H1 (cell line): ENCODE measurements around the gene SGK1. TPM values are rescaled to one million over a fixed set of nuclear protein-coding genes. Genes with fewer than 3 reads are reported as not detected.
A peak's percentile ranks its signal among the peaks of the same experiment; 100 is the strongest.

Experiments used
- ASH2L ChIP-seq: fragments of 200-600, 300-600 bp; sonication (generic); IDR thresholded peaks from one replicate; pipeline ENCODE4 v1.7.1; 2017; ENCODE audit warnings: low read length
- CTBP2 ChIP-seq: IDR thresholded peaks from 2 replicates; pipeline ENCODE4 v1.7.0; 2011; ENCODE audit warnings: borderline replicate concordance, mild to moderate bottlenecking, moderate library complexity, mixed read lengths, low read length; ENCODE audit not compliant: insufficient read depth, insufficient read length
- GTF2F1 ChIP-seq: IDR thresholded peaks from 2 replicates; pipeline ENCODE4 v1.6.1; 2012; ENCODE audit warnings: low read depth, low read length, improper control_type of control experiment, borderline replicate concordance
- HDAC2 ChIP-seq, 2 experiments: fragments of 300-600 bp in 1 of 2; sonication (generic) in 1 of 2; IDR thresholded peaks; 2 replicates each; pipeline ENCODE4 v1.6.1; 2011 to 2012; ENCODE audit warnings: low read depth in 2 of 2, low read length in 2 of 2, mild to moderate bottlenecking in 2 of 2, moderate library complexity in 2 of 2, borderline replicate concordance in 1 of 2, inconsistent platforms in 1 of 2
- KDM5A ChIP-seq: fragments of 200-600 bp; IDR thresholded peaks from 2 replicates; pipeline ENCODE4 v1.7.1; 2012; ENCODE audit warnings: mild to moderate bottlenecking, low read length, inconsistent platforms, mixed read lengths
- MAFK ChIP-seq: IDR thresholded peaks from 2 replicates; pipeline ENCODE4 v1.6.1; 2012; ENCODE audit warnings: low read depth, mild to moderate bottlenecking, improper control_type of control experiment, low read length
- NANOG ChIP-seq: IDR thresholded peaks from 2 replicates; pipeline ENCODE4 v1.6.1; 2011; ENCODE audit warnings: low read length, low read depth, mild to moderate bottlenecking, inconsistent platforms; ENCODE audit not compliant: insufficient read depth, poor library complexity, severe bottlenecking
- NRF1 ChIP-seq: IDR thresholded peaks from 2 replicates; pipeline ENCODE4 v1.6.1; 2011; ENCODE audit warnings: mild to moderate bottlenecking, low read depth, low read length, improper control_type of control experiment
- PHF8 ChIP-seq: fragments of 200-600 bp; sonication (generic); conservative IDR thresholded peaks from 2 replicates; pipeline ENCODE4 v1.7.1; 2012; ENCODE audit warnings: low read depth, mild to moderate bottlenecking, inconsistent platforms, low read length, moderate library complexity
- POLR2A ChIP-seq, 2 experiments: IDR thresholded peaks; 1 replicate in 1 of 2; 2 replicates in 1 of 2; pipeline ENCODE4 v1.6.1; 2011; ENCODE audit warnings: low read depth in 2 of 2, low read length in 2 of 2, mild to moderate bottlenecking in 2 of 2; ENCODE audit errors: control extremely low read depth in 1 of 2
- POU5F1 ChIP-seq: IDR thresholded peaks from 2 replicates; pipeline ENCODE4 v1.6.1; 2011; ENCODE audit warnings: low read depth, mild to moderate bottlenecking, low read length, moderate library complexity
- RAD21 ChIP-seq, 2 experiments: IDR thresholded peaks in 1 of 2; conservative IDR thresholded peaks in 1 of 2; 2 replicates each; pipeline ENCODE4 v1.6.1; 2011; ENCODE audit warnings: low read depth in 2 of 2, low read length in 2 of 2, improper control_type of control experiment in 1 of 2, inconsistent platforms in 1 of 2, mild to moderate bottlenecking in 1 of 2, moderate library complexity in 1 of 2
- RFX5 ChIP-seq: IDR thresholded peaks from 2 replicates; pipeline ENCODE4 v1.6.1; 2011; ENCODE audit warnings: low read depth, low read length, improper control_type of control experiment, borderline replicate concordance
- RXRA ChIP-seq: IDR thresholded peaks from 2 replicates; pipeline ENCODE4 v1.6.1; 2011; ENCODE audit warnings: low read depth, mild to moderate bottlenecking, low read length, moderate library complexity; ENCODE audit not compliant: insufficient read depth
- SIX5 ChIP-seq: IDR thresholded peaks from 2 replicates; pipeline ENCODE4 v1.6.1; 2011; ENCODE audit warnings: mild to moderate bottlenecking, low read depth, low read length
- SP1 ChIP-seq: IDR thresholded peaks from 2 replicates; pipeline ENCODE4 v1.6.1; 2011; ENCODE audit warnings: low read depth, low read length
- SP2 ChIP-seq: IDR thresholded peaks from 2 replicates; pipeline ENCODE4 v1.6.1; 2012; ENCODE audit warnings: mild to moderate bottlenecking, low read length, inconsistent platforms
- SP4 ChIP-seq: IDR thresholded peaks from 2 replicates; pipeline ENCODE4 v1.6.1; 2012; ENCODE audit warnings: low read length, inconsistent platforms
- SRF ChIP-seq: IDR thresholded peaks from 2 replicates; pipeline ENCODE4 v1.6.1; 2011; ENCODE audit warnings: mild to moderate bottlenecking, low read depth, low read length, moderate library complexity
- SUZ12 ChIP-seq: fragments of 200-600 bp; sonication (generic); IDR thresholded peaks from 2 replicates; pipeline ENCODE4 v1.6.1; 2012; ENCODE audit warnings: mild to moderate bottlenecking, inconsistent platforms, low read length, moderate library complexity, mixed read lengths
- TAF7 ChIP-seq: optimal IDR thresholded peaks from 2 replicates; pipeline ENCODE3; 2011; ENCODE audit warnings: low read depth, mild to moderate bottlenecking, inconsistent platforms, low read length, moderate library complexity, borderline replicate concordance
- TBP ChIP-seq: IDR thresholded peaks from 2 replicates; pipeline ENCODE4 v1.6.1; 2011; ENCODE audit warnings: low read depth, low read length, improper control_type of control experiment
- TCF12 ChIP-seq: IDR thresholded peaks from 2 replicates; pipeline ENCODE4 v1.6.1; 2011; ENCODE audit warnings: low read depth, mild to moderate bottlenecking, low read length
- YY1 ChIP-seq: IDR thresholded peaks from 2 replicates; pipeline ENCODE4 v1.6.1; 2011; ENCODE audit warnings: low read depth, mild to moderate bottlenecking, low read length
- ZNF274 ChIP-seq: IDR thresholded peaks from 2 replicates; pipeline ENCODE4 v1.7.0; 2012; ENCODE audit warnings: low read length, borderline replicate concordance; ENCODE audit errors: extremely low read depth
- polyA plus RNA-seq, 7 experiments: library from polyadenylated mRNA; depleted of rRNA in 3 of 7; stranded (reverse) in 5 of 7; unstranded in 2 of 7; fragments of >200 nt in 5 of 7; fragments of 200-250 nt in 2 of 7; gene quantifications; 1 replicate in 5 of 7; 2 replicates in 1 of 7; 4 replicates in 1 of 7; pipeline versions ENCODE4 v1.2.1 to v1.2.3, GENCODE V29; 2011 to 2013; ENCODE audit warnings: missing spikeins in 2 of 7, mixed read lengths in 2 of 7
- total RNA-seq: library from RNA; stranded (reverse); fragmentation: NEBNext Ultra II Directional; extraction: Animal tissue kit (Norgen Biotek cat#: 25700); gene quantifications from 2 replicates; pipeline ENCODE4 v1.2.1, GENCODE V29; 2021
- TF ChIP-seq, protein P1 (sequence below): IDR thresholded peaks from 2 replicates; pipeline ENCODE4 v1.6.1; 2011; ENCODE audit warnings: low read depth, mild to moderate bottlenecking, low read length; ENCODE audit not compliant: insufficient read depth

Gene SGK1
- total and polyA plus RNA-seq, 2 of the 8 experiments (the other 6 are each of a cell fraction or from before 2014, with no cell fraction given), result 14.5 to 18.4 TPM

DNA sequence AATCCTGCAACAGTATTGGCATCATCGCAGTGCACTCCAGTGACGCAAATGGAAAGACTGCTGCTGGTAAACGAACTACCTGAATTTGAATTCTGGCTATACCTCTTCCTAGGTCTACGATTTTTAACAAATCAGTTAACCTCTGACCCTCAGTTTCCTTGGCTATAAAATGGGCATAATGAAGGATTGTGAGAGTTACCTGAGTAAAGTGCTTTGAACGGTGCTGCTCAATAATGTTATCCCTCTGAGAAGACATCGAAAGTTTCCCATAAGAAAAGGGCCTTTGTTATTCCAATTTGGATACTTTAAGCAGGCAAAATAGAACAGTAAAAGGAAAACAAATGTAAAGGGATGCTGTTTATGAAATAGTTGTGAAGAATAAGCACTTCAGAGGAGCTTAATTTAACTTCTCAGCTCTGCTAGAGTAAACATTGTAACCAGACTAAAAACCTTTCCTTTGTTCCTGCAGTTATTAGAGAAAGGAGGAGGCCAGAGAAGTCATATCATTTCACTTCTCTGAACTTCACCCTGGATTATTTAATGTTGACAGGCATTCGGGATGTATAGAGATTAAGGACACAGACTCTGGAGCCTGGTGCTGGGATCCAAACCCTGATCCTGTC, 5.8 kb downstream of the SGK1 start (continued):
- TF ChIP-seq KDM5A (no peak), ASH2L (no peak), PHF8 (no peak), ZNF274 (no peak), NRF1 (no peak), POLR2A (IDR thresholded peaks at IDR 0.05; ENCODE audit: control extremely low read depth in 1 of 2, low read depth in 2 of 2, low read length in 2 of 2) (no peak), RAD21 (IDR thresholded peaks at IDR 0.05 in 1 of 2, conservative IDR thresholded peaks at IDR 0.05 in 1 of 2; ENCODE audit: low read depth in 2 of 2, low read length in 2 of 2) (no peak), CTBP2 (no peak), POU5F1 (peak; percentile 94), SP2 (no peak), RXRA (no peak), SUZ12 (no peak), TBP (no peak), NANOG (peak; percentile 62), SIX5 (no peak), MAFK (no peak), SP4 (no peak), SP1 (no peak), TAF7 (no peak), HDAC2 (IDR thresholded peaks at IDR 0.05; ENCODE audit: borderline replicate concordance in 1 of 2, low read depth in 2 of 2, low read length in 2 of 2) (peak in 1 of 2 experiments; percentile 99; a peak in 2 of 4 replicates), GTF2F1 (no peak), RFX5 (no peak), SRF (no peak), TCF12 (0 out of 2 replicates have a peak, but pooled peaks have one; percentile 9), YY1 (no peak)
- TF ChIP-seq, protein P1, sequence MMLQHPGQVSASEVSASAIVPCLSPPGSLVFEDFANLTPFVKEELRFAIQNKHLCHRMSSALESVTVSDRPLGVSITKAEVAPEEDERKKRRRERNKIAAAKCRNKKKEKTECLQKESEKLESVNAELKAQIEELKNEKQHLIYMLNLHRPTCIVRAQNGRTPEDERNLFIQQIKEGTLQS, result no peak
